Measurements from ENCODE around the gene SLCO1B3. TPM values are rescaled to one million over a fixed set of nuclear protein-coding genes. Genes with fewer than 3 reads are reported as not detected.

SLCO1B3 gene
- total RNA-seq, 4 donors from 2014 or later: 1.2 to 6.6 (median 4.4) TPM

GRCh38 chr12:20868277-20868676 is 57.8 kb downstream of the SLCO1B3 start:
- no peak for TF ChIP-seq POLR2A (IDR thresholded peaks at IDR 0.05)
- TF ChIP-seq EP300 (IDR thresholded peaks at IDR 0.05): no peak
- TF ChIP-seq, protein P1, sequence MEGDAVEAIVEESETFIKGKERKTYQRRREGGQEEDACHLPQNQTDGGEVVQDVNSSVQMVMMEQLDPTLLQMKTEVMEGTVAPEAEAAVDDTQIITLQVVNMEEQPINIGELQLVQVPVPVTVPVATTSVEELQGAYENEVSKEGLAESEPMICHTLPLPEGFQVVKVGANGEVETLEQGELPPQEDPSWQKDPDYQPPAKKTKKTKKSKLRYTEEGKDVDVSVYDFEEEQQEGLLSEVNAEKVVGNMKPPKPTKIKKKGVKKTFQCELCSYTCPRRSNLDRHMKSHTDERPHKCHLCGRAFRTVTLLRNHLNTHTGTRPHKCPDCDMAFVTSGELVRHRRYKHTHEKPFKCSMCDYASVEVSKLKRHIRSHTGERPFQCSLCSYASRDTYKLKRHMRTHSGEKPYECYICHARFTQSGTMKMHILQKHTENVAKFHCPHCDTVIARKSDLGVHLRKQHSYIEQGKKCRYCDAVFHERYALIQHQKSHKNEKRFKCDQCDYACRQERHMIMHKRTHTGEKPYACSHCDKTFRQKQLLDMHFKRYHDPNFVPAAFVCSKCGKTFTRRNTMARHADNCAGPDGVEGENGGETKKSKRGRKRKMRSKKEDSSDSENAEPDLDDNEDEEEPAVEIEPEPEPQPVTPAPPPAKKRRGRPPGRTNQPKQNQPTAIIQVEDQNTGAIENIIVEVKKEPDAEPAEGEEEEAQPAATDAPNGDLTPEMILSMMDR (IDR thresholded peaks at IDR 0.05): no peak
- DNase-seq (ENCODE audit: low spot score in 2 of 2): no peak
- H3K27me3 ChIP-seq: no peaks in the 10 kb centered on the region
- no peaks in the 10 kb centered on the region for H3K4me1 ChIP-seq
- H3K4me3 ChIP-seq: no peak overlapping the region
- H3K36me3 ChIP-seq: no peaks in the 10 kb centered on the region
- WGBS, 2 donors: 83 to 84% methylated on average over 2 of the region's 2 CpGs
- no peak overlapping the region for H3K27ac ChIP-seq
- no peaks in the 10 kb centered on the region for H3K9me3 ChIP-seq

DNA sequence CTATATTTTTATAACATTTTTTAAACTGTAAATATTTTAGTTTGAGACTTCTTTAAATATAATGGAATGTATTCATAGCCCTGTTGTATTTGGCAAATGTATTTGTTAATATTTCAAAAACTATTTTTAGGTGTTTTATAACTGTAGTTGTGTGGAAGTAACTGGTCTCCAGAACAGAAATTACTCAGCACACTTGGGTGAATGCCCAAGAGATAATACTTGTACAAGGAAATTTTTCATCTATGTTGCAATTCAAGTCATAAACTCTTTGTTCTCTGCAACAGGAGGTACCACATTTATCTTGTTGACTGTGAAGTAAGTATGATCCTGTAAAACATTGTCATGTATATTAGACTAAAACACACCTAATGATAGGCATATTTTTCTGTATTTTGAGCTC is 72.8 kb downstream of the SLCO1B3 start:
- Histone ChIP-seq H3K9me3 (no peaks in the 10 kb centered on the region), H3K4me3 (no peak overlapping the region), H3K36me3 (no peaks in the 10 kb centered on the region), H3K27me3 (no peaks in the 10 kb centered on the region), H3K27ac (peak overlapping the region in 1 of 4 donors; percentile 26), H3K4me1 (no peaks in the 10 kb centered on the region)
- DNase-seq (ENCODE audit: low spot score in 2 of 2): peak in 1 of 2 donors; percentile 36
- TF ChIP-seq, protein P1 (IDR thresholded peaks at IDR 0.05): no peak
- TF ChIP-seq EP300 (IDR thresholded peaks at IDR 0.05): no peak
- no peak for TF ChIP-seq POLR2A (IDR thresholded peaks at IDR 0.05)

GRCh38 chr12:20885116-20885515 is 74.6 kb downstream of the SLCO1B3 start:
- Histone ChIP-seq H3K27ac (no peak overlapping the region), H3K4me3 (no peak overlapping the region), H3K27me3 (no peaks in the 10 kb centered on the region), H3K9me3 (peaks cover 0 to 3% (median 0%) of the 10 kb centered on the region in 4 donors), H3K4me1 (no peaks in the 10 kb centered on the region), H3K36me3 (no peaks in the 10 kb centered on the region)
- TF ChIP-seq, protein P1 (IDR thresholded peaks at IDR 0.05): no peak
- TF ChIP-seq EP300 (IDR thresholded peaks at IDR 0.05): no peak
- TF ChIP-seq POLR2A (IDR thresholded peaks at IDR 0.05): no peak
- 74 to 77% methylated on average over 1 of the region's 1 CpG for WGBS, 2 donors
- no peak for DNase-seq (ENCODE audit: low spot score in 2 of 2)

DNA sequence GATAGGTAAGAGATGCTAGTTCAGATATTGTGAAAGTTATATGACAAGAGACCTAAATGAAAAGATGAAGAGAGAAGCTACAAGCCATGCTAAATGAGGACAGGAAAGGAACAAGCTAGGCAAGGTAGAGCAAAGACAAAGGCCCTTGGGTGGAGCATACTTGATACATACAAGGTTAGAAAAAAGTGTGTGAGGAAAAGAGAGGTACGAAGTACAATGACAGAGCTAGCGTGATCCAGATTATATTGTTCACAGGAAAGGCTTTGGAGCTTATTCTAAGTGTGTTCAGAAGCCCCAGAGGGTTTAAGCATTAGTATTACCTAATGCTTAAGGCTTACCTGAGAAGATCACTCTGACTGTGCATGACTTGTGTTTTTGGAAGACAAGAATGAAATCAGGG is 75.0 kb downstream of the SLCO1B3 start:
- Histone ChIP-seq H3K4me1 (no peaks in the 10 kb centered on the region), H3K27ac (no peak overlapping the region), H3K36me3 (no peaks in the 10 kb centered on the region), H3K9me3 (peaks cover 0 to 3% (median 0%) of the 10 kb centered on the region in 4 donors), H3K27me3 (no peaks in the 10 kb centered on the region), H3K4me3 (no peak overlapping the region)
- 72 to 82% methylated on average over 2 of the region's 2 CpGs for WGBS, 2 donors
- no peak for TF ChIP-seq EP300 (IDR thresholded peaks at IDR 0.05)
- TF ChIP-seq, protein P1 (IDR thresholded peaks at IDR 0.05): no peak
- TF ChIP-seq POLR2A (IDR thresholded peaks at IDR 0.05): no peak
- DNase-seq (ENCODE audit: low spot score in 2 of 2): no peak

DNA sequence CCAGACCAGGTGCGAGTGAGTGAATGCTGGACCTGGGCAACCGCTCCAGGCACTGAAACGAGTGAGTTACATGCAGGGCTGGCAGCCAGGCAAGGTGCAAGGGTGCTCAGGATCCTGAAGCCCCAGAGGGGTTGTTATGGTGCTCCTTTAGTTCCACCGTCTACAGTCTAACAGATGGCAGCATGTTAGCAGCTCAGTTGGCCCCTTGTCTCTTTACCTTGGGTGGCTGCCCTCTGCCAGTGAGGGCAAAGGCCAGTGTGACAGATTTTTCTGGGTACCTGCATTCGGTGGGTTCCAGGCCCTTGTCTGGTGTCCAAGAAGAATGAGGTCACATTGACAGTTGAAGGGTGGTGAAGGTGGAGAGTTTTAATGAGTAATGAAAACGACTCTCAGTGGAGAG is 106.8 kb downstream of the SLCO1B3 start:
- DNase-seq (ENCODE audit: low spot score in 2 of 2): no peak
- Histone ChIP-seq H3K9me3 (peaks cover 0 to 5% (median 0%) of the 10 kb centered on the region in 4 donors), H3K27ac (no peak overlapping the region), H3K4me1 (no peaks in the 10 kb centered on the region), H3K36me3 (no peaks in the 10 kb centered on the region), H3K4me3 (no peak overlapping the region), H3K27me3 (no peaks in the 10 kb centered on the region)
- TF ChIP-seq POLR2A (IDR thresholded peaks at IDR 0.05) (no peak), EP300 (IDR thresholded peaks at IDR 0.05) (no peak)
- TF ChIP-seq, protein P1 (IDR thresholded peaks at IDR 0.05): no peak
- WGBS, 2 donors: 77 to 81% methylated on average over 6 of the region's 6 CpGs
